Panc1 (cell line): Measurements from ENCODE around the gene LYPD6B. TPM values are rescaled to one million over a fixed set of nuclear protein-coding genes. Genes with fewer than 3 reads are reported as not detected.

ENCODE experiments used
- ATAC-seq: fragments of 200-7000 bp; cut with Tn5 transposase; 2 replicates; pipeline ENCODE4 v1.9.1; 2020; ENCODE audit warnings: mild to moderate bottlenecking, moderate library complexity
- BruUV-seq: library from RNA; stranded (reverse); fragments of 400-500 nt; replicated peaks from 2 replicates; lab custom pipeline; 2021; lab: Mats Ljungman, UMichigan
- CTCF ChIA-PET: fragments of 300-600 bp; sonication (Branson Sonifier 250); formaldehyde crosslinking; loops from one replicate; lab custom pipeline; 2022; ENCODE audit warnings: antibody characterized with exemption; lab: Charles Lee
- POLR2A ChIA-PET: fragments of 300-600 bp; sonication (Branson Sonifier 250); formaldehyde crosslinking; loops from one replicate; lab custom pipeline; 2022; ENCODE audit warnings: antibody characterized with exemption; lab: Charles Lee
- DNase-seq: peaks from one replicate; pipeline ENCODE4 v3.0.0-alpha.2; 2010; ENCODE audit warnings: low read depth, low spot score
- H3K27ac ChIP-seq: 2 replicates; pipeline ENCODE4 v1.5.1; 2011; ENCODE audit warnings: mild to moderate bottlenecking, low read length, inconsistent platforms
- H3K27me3 ChIP-seq: fragments of 200-500 bp; sonication (Bioruptor generic); 2 replicates; pipeline ENCODE4 v1.6.0; 2014; ENCODE audit warnings: low read length, inconsistent platforms; ENCODE audit not compliant: control insufficient read depth, insufficient read depth
- H3K36me3 ChIP-seq: fragments of 200-500 bp; sonication (Bioruptor generic); 2 replicates; pipeline ENCODE4 v1.5.1; 2014; ENCODE audit warnings: inconsistent platforms, mild to moderate bottlenecking, low read length, moderate library complexity; ENCODE audit not compliant: control insufficient read depth, insufficient read depth
- H3K4me1 ChIP-seq: 2 replicates; pipeline ENCODE4 v1.5.1; 2011; ENCODE audit warnings: inconsistent platforms, mild to moderate bottlenecking, low read length, moderate library complexity; ENCODE audit not compliant: control insufficient read depth, insufficient read depth
- H3K4me3 ChIP-seq, 2 experiments: 2 replicates each; pipeline ENCODE4 v1.5.1; 2011 to 2012; ENCODE audit warnings: low read depth in 2 of 2, low read length in 2 of 2, mild to moderate bottlenecking in 2 of 2, inconsistent platforms in 1 of 2, moderate library complexity in 1 of 2
- H3K9me3 ChIP-seq: fragments of 200-500 bp; sonication (Bioruptor generic); 2 replicates; pipeline ENCODE4 v1.5.1; 2014; ENCODE audit warnings: low read depth, mild to moderate bottlenecking, inconsistent platforms, low read length, moderate library complexity; ENCODE audit not compliant: control insufficient read depth, insufficient read depth
- CTCF ChIP-seq: fragments of 450-650 bp; IDR thresholded peaks from 2 replicates; pipeline ENCODE4 v1.5.1; 2017; ENCODE audit warnings: mild to moderate bottlenecking
- POLR2AphosphoS5 ChIP-seq: IDR thresholded peaks from 2 replicates; pipeline ENCODE4 v1.6.1; 2012; ENCODE audit warnings: mild to moderate bottlenecking, low read depth, low read length, moderate library complexity
- SIN3A ChIP-seq: IDR thresholded peaks from 2 replicates; pipeline ENCODE4 v1.6.1; 2012; ENCODE audit warnings: low read depth, mild to moderate bottlenecking, low read length, moderate library complexity, borderline replicate concordance; ENCODE audit not compliant: insufficient read depth
- TCF7L2 ChIP-seq: IDR thresholded peaks from 2 replicates; pipeline ENCODE4 v1.6.1; 2011; ENCODE audit warnings: mild to moderate bottlenecking, low read depth, low read length, inconsistent platforms
- in situ Hi-C: cut with HindIII; loops from 2 replicates; pipeline ENCODE4 v1.10.0; 2016; ENCODE audit warnings: low sequenced_read_pairs, low pct_unique_long_range_greater_than_20kb
- intact Hi-C: fragments of 100-400 bp; cut with micrococcal nuclease; formaldehyde crosslinking; loops from one replicate; pipeline ENCODE4 v1.10.0; 2022; ENCODE audit not compliant: unreplicated experiment
- total RNA-seq: library from RNA; stranded (reverse); gene quantifications from one replicate; pipeline ENCODE4 v1.2.1, GENCODE V29; 2021; ENCODE audit not compliant: unreplicated experiment
- TF ChIP-seq, protein P1 (sequence below), 2 experiments: IDR thresholded peaks; 2 replicates each; pipeline ENCODE4 v1.6.1; 2011 to 2012; ENCODE audit warnings: low read depth in 2 of 2, control low read depth in 1 of 2, low read length in 1 of 2, mild to moderate bottlenecking in 1 of 2, moderate library complexity in 1 of 2; ENCODE audit not compliant: insufficient read depth in 1 of 2

LYPD6B gene
- total RNA-seq, 1 experiment from 2014 or later = 2.2 TPM

DNA sequence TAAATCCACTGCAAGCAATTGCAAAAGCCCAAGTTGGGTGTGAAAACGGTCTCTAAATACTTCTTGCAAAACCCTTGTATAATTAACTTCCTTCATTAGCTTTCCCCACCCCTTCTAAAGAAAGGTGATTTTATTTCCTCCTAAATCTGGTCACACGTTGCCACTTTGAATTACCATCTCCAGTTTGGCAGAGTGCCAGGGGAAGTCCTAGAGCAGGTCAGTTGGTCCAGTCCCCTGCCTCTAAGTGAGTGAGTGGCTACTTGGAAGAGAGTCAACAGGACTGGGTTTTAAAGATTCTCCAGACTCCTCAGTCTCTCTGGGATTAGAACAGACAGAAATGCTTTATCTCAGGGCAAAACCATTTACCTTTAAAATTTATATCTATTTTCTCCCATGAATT lies 18.7 kb upstream of the LYPD6B start:
- ATAC-seq = no peak
- H3K4me3 ChIP-seq = no peak overlapping the region
- no TSS peak for BruUV-seq
- in situ Hi-C loops (no loop called here), intact Hi-C loops (loop anchor here (10.0 kb wide), 1 partner anchor 285 kb away; no protein-coding TSS in a partner anchor)
- no peaks in the 10 kb centered on the region for H3K36me3 ChIP-seq
- H3K27me3 ChIP-seq = peaks cover 4% of the 10 kb centered on the region
- no peak overlapping the region for H3K27ac ChIP-seq
- CTCF ChIA-PET = interaction anchor here (0.9 kb wide), 1 partner anchor 541 kb away, joined by 3 read pairs; no protein-coding TSS in a partner anchor
- no peaks in the 10 kb centered on the region for H3K9me3 ChIP-seq
- POLR2A ChIA-PET = no interaction called here
- DNase-seq = no peak
- no peaks in the 10 kb centered on the region for H3K4me1 ChIP-seq
- TF ChIP-seq, protein P1, sequence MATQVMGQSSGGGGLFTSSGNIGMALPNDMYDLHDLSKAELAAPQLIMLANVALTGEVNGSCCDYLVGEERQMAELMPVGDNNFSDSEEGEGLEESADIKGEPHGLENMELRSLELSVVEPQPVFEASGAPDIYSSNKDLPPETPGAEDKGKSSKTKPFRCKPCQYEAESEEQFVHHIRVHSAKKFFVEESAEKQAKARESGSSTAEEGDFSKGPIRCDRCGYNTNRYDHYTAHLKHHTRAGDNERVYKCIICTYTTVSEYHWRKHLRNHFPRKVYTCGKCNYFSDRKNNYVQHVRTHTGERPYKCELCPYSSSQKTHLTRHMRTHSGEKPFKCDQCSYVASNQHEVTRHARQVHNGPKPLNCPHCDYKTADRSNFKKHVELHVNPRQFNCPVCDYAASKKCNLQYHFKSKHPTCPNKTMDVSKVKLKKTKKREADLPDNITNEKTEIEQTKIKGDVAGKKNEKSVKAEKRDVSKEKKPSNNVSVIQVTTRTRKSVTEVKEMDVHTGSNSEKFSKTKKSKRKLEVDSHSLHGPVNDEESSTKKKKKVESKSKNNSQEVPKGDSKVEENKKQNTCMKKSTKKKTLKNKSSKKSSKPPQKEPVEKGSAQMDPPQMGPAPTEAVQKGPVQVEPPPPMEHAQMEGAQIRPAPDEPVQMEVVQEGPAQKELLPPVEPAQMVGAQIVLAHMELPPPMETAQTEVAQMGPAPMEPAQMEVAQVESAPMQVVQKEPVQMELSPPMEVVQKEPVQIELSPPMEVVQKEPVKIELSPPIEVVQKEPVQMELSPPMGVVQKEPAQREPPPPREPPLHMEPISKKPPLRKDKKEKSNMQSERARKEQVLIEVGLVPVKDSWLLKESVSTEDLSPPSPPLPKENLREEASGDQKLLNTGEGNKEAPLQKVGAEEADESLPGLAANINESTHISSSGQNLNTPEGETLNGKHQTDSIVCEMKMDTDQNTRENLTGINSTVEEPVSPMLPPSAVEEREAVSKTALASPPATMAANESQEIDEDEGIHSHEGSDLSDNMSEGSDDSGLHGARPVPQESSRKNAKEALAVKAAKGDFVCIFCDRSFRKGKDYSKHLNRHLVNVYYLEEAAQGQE (IDR thresholded peaks at IDR 0.05; ENCODE audit: insufficient read depth in 1 of 2, low read depth in 2 of 2, low read length in 1 of 2) = no peak
- TF ChIP-seq POLR2AphosphoS5 (no peak), CTCF (no peak), SIN3A (no peak), TCF7L2 (no peak)

GRCh38 chr2:149020432-149020851 lies 18.1 kb upstream of the LYPD6B start:
- in situ Hi-C loops (no loop called here), intact Hi-C loops (loop anchor here (10.0 kb wide), 1 partner anchor 284 kb away; no protein-coding TSS in a partner anchor)
- CTCF ChIA-PET = no interaction called here
- Histone ChIP-seq H3K27me3 (peaks cover 6% of the 10 kb centered on the region), H3K4me1 (no peaks in the 10 kb centered on the region), H3K4me3 (no peak overlapping the region), H3K36me3 (no peaks in the 10 kb centered on the region), H3K27ac (no peak overlapping the region), H3K9me3 (no peaks in the 10 kb centered on the region)
- DNase-seq (no peak), ATAC-seq (no peak)
- TF ChIP-seq, protein P1 (IDR thresholded peaks at IDR 0.05; ENCODE audit: insufficient read depth in 1 of 2, low read depth in 2 of 2, low read length in 1 of 2) = no peak
- TF ChIP-seq TCF7L2 (no peak), CTCF (no peak), POLR2AphosphoS5 (no peak), SIN3A (no peak)
- POLR2A ChIA-PET = no interaction called here
- BruUV-seq = no TSS peak
